Neural progenitor cell (in vitro differentiated cells): Measurements from ENCODE around the gene ITPR1. TPM values are rescaled to one million over a fixed set of nuclear protein-coding genes. Genes with fewer than 3 reads are reported as not detected.

Experiments
- DNase-seq: peaks from one replicate; pipeline ENCODE4 v3.0.0-alpha.2; 2016; ENCODE audit warnings: low spot score
- H2AFZ ChIP-seq: fragments of 200-600 bp; sonication (generic); replicated peaks from 2 replicates; pipeline ENCODE4 v1.6.1; 2016; ENCODE audit warnings: antibody characterized with exemption
- H3F3A ChIP-seq: fragments of 200-600 bp; sonication (generic); 2 replicates; pipeline ENCODE4 v1.6.1; 2016; ENCODE audit warnings: antibody characterized with exemption, low read depth
- H3K27ac ChIP-seq: fragments of 200-600 bp; sonication (generic); 2 replicates; pipeline ENCODE4 v1.5.1; 2016; ENCODE audit warnings: mild to moderate bottlenecking
- H3K27me3 ChIP-seq: fragments of 200-600 bp; sonication (generic); 2 replicates; pipeline ENCODE4 v1.6.1; 2016; ENCODE audit warnings: mild to moderate bottlenecking, moderate library complexity
- H3K36me3 ChIP-seq: fragments of 200-600 bp; sonication (generic); 2 replicates; pipeline ENCODE4 v1.5.1; 2016
- H3K4me1 ChIP-seq: fragments of 200-600 bp; sonication (generic); 2 replicates; pipeline ENCODE4 v1.6.1; 2016; ENCODE audit warnings: mixed run types
- H3K4me2 ChIP-seq: fragments of 200-600 bp; sonication (generic); 2 replicates; pipeline ENCODE4 v1.6.1; 2016
- H3K4me3 ChIP-seq: fragments of 200-600 bp; sonication (generic); 2 replicates; pipeline ENCODE4 v1.5.1; 2016
- H3K79me2 ChIP-seq: fragments of 200-600 bp; sonication (generic); 2 replicates; pipeline ENCODE4 v1.6.1; 2016; ENCODE audit warnings: low read depth
- H3K9ac ChIP-seq: fragments of 200-600 bp; sonication (generic); 2 replicates; pipeline ENCODE4 v1.6.1; 2016
- H3K9me3 ChIP-seq: fragments of 200-600 bp; sonication (generic); 2 replicates; pipeline ENCODE4 v1.5.1; 2016; ENCODE audit warnings: low read depth
- H4K20me1 ChIP-seq: fragments of 200-600 bp; sonication (generic); 2 replicates; pipeline ENCODE4 v1.6.1; 2016; ENCODE audit warnings: low read depth
- H3K27ac Mint-ChIP-seq: 3 replicates; pipeline ENCODE4 v1.8.0; 2021; ENCODE audit warnings: mixed read lengths
- H3K27me3 Mint-ChIP-seq: 2 replicates; pipeline ENCODE4 v1.8.0; 2022; ENCODE audit warnings: low read depth, mild to moderate bottlenecking, inconsistent platforms, moderate library complexity, mixed read lengths; ENCODE audit not compliant: insufficient read depth
- H3K36me3 Mint-ChIP-seq: 3 replicates; pipeline ENCODE4 v1.8.0; 2021; ENCODE audit warnings: mixed read lengths
- H3K4me1 Mint-ChIP-seq: 3 replicates; pipeline ENCODE4 v1.8.0; 2021; ENCODE audit warnings: mixed read lengths
- H3K4me3 Mint-ChIP-seq: 3 replicates; pipeline ENCODE4 v1.8.0; 2021; ENCODE audit warnings: mild to moderate bottlenecking, moderate library complexity, mixed read lengths
- H3K9me3 Mint-ChIP-seq: 3 replicates; pipeline ENCODE4 v1.8.0; 2020; ENCODE audit warnings: mixed read lengths
- CTCF ChIP-seq: fragments of 200-600 bp; sonication (generic); IDR thresholded peaks from 2 replicates; pipeline ENCODE4 v1.5.1; 2017; ENCODE audit warnings: antibody characterized with exemption, mild to moderate bottlenecking
- EZH2 ChIP-seq: fragments of 200-600 bp; sonication (generic); IDR thresholded peaks from 2 replicates; pipeline ENCODE4 v1.6.1; 2017; ENCODE audit warnings: antibody characterized with exemption, mild to moderate bottlenecking, moderate library complexity
- EZH2phosphoT487 ChIP-seq: fragments of 200-600 bp; sonication (generic); IDR thresholded peaks from 2 replicates; pipeline ENCODE4 v1.6.1; 2017; ENCODE audit warnings: antibody characterized with exemption
- total RNA-seq: library from RNA; depleted of rRNA; stranded (reverse); fragments of >200 nt; gene quantifications from 2 replicates; pipeline ENCODE4 v1.2.3, GENCODE V29; 2015; ENCODE audit warnings: low replicate concordance

ITPR1 gene
- total RNA-seq, 1 donor from 2014 or later: 5.0 TPM

- no peaks in the 10 kb centered on the region for H3K79me2 ChIP-seq
- DNase-seq: no peak
- no peaks in the 10 kb centered on the region for H4K20me1 ChIP-seq
- no peak overlapping the region for H2AFZ ChIP-seq
- Mint-ChIP-seq H3K27me3 (no peaks in the 10 kb centered on the region), H3K36me3 (peaks cover 2% of the 10 kb centered on the region), H3K9me3 (no peaks in the 10 kb centered on the region), H3K4me3 (no peak overlapping the region), H3K27ac (no peak overlapping the region), H3K4me1 (peaks cover 2% of the 10 kb centered on the region)
- no peaks in the 10 kb centered on the region for H3K9me3 ChIP-seq
- TF ChIP-seq CTCF (no peak), EZH2 (no peak), EZH2phosphoT487 (no peak)
- no peak overlapping the region for H3K27ac ChIP-seq
- no peaks in the 10 kb centered on the region for H3K36me3 ChIP-seq
- no peak overlapping the region for H3K4me3 ChIP-seq
- H3F3A ChIP-seq: no peaks in the 10 kb centered on the region
- no peaks in the 10 kb centered on the region for H3K27me3 ChIP-seq
- H3K4me2 ChIP-seq: no peak overlapping the region
- no peaks in the 10 kb centered on the region for H3K4me1 ChIP-seq
- H3K9ac ChIP-seq: no peak overlapping the region
These were observed 216.2 kb downstream of the ITPR1 start for GRCh38 chr3:4709341-4709740.

GRCh38 chr3:4710191-4710590 is 217.0 kb downstream of the ITPR1 start:
- no peaks in the 10 kb centered on the region for H3K27me3 ChIP-seq
- no peaks in the 10 kb centered on the region for H3K9me3 ChIP-seq
- no peak overlapping the region for H3K9ac ChIP-seq
- H3K36me3 ChIP-seq: no peaks in the 10 kb centered on the region
- peaks cover 2% of the 10 kb centered on the region for H3K4me1 Mint-ChIP-seq
- no peak overlapping the region for H2AFZ ChIP-seq
- DNase-seq: no peak
- no peak overlapping the region for H3K4me3 Mint-ChIP-seq
- no peaks in the 10 kb centered on the region for H3K4me1 ChIP-seq
- no peak overlapping the region for H3K27ac Mint-ChIP-seq
- TF ChIP-seq EZH2phosphoT487 (no peak), EZH2 (no peak), CTCF (no peak)
- H3K9me3 Mint-ChIP-seq: no peaks in the 10 kb centered on the region
- H3K4me3 ChIP-seq: no peak overlapping the region
- no peaks in the 10 kb centered on the region for H4K20me1 ChIP-seq
- peaks cover 2% of the 10 kb centered on the region for H3K36me3 Mint-ChIP-seq
- H3F3A ChIP-seq: no peaks in the 10 kb centered on the region
- H3K4me2 ChIP-seq: no peak overlapping the region
- no peaks in the 10 kb centered on the region for H3K79me2 ChIP-seq
- H3K27me3 Mint-ChIP-seq: no peaks in the 10 kb centered on the region
- H3K27ac ChIP-seq: no peak overlapping the region

- Mint-ChIP-seq H3K27me3 (no peaks in the 10 kb centered on the region), H3K4me1 (peaks cover 2% of the 10 kb centered on the region), H3K9me3 (no peaks in the 10 kb centered on the region), H3K4me3 (no peak overlapping the region), H3K36me3 (peaks cover 2% of the 10 kb centered on the region), H3K27ac (no peak overlapping the region)
- Histone ChIP-seq H3K27ac (no peak overlapping the region), H3K9me3 (no peaks in the 10 kb centered on the region), H2AFZ (no peak overlapping the region), H3K4me2 (no peak overlapping the region), H3K36me3 (no peaks in the 10 kb centered on the region), H3K4me3 (no peak overlapping the region), H4K20me1 (no peaks in the 10 kb centered on the region), H3F3A (no peaks in the 10 kb centered on the region), H3K9ac (no peak overlapping the region), H3K27me3 (no peaks in the 10 kb centered on the region), H3K4me1 (no peaks in the 10 kb centered on the region), H3K79me2 (no peaks in the 10 kb centered on the region)
- no peak for DNase-seq
- TF ChIP-seq EZH2phosphoT487 (no peak), CTCF (no peak), EZH2 (no peak)
These were observed 218.5 kb downstream of the ITPR1 start for GRCh38 chr3:4711680-4711992.

- H3K4me1 ChIP-seq: no peaks in the 10 kb centered on the region
- Mint-ChIP-seq H3K27me3 (no peaks in the 10 kb centered on the region), H3K27ac (no peak overlapping the region), H3K4me1 (peaks cover 4% of the 10 kb centered on the region), H3K4me3 (no peak overlapping the region), H3K36me3 (peaks cover 1% of the 10 kb centered on the region), H3K9me3 (no peaks in the 10 kb centered on the region)
- H3K4me3 ChIP-seq: no peak overlapping the region
- H3K4me2 ChIP-seq: no peak overlapping the region
- H4K20me1 ChIP-seq: no peaks in the 10 kb centered on the region
- H3K27me3 ChIP-seq: no peaks in the 10 kb centered on the region
- H3K79me2 ChIP-seq: no peaks in the 10 kb centered on the region
- no peaks in the 10 kb centered on the region for H3K36me3 ChIP-seq
- no peak overlapping the region for H3K9ac ChIP-seq
- no peaks in the 10 kb centered on the region for H3K9me3 ChIP-seq
- no peak for TF ChIP-seq CTCF
- TF ChIP-seq EZH2phosphoT487: no peak
- no peak for TF ChIP-seq EZH2
- H2AFZ ChIP-seq: no peak overlapping the region
- H3F3A ChIP-seq: no peaks in the 10 kb centered on the region
- no peak for DNase-seq
- H3K27ac ChIP-seq: no peak overlapping the region
These were observed 219.0 kb downstream of the ITPR1 start for GRCh38 chr3:4712109-4712508.
